HG03064 (cell line): Measurements from ENCODE around the gene LRIG1.

Experiments used
- ATAC-seq: cut with Tn5 transposase; IDR thresholded peaks from one replicate; pipeline ENCODE4 v1.9.1; 2021; ENCODE audit warnings: low read depth; ENCODE audit not compliant: unreplicated experiment

LRIG1 gene

DNA sequence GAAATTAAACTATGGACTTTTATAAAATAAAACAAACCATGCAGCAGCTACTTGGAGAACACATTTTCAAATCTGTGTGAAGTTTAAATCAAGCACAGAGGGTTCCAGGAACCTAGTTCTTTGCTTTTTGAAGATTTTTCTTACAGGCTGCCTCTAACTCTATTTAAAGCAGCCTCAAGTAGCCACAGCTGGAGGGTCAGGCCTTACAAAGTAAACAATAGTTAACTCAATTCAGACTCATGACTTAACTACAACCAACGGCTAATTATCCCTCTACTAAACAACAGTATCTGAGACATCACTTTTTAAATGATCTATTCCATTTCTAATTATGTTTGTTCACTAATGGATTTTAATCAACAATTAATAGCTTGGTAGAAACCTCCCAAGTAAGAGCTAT lies 9.8 kb downstream of the LRIG1 start:
- ATAC-seq = no peak

DNA sequence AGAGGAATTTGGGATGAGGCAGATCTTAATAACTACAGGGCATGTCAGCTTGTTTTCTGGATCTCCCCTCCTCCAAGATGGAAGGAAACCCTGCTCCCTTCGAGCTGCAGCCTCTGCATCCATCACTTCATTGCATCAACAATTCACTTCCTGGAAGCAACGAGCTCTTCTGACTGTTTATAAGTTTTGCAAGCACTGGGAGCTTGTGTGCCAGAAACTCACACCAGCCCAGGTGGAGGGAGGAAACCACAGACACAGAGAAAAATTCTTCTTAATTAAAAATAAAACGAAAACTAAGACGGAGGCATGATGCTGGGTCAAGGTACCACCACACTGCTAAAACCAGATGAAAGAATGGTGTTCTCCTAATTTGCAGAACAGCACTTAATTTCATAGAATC lies 10.6 kb downstream of the LRIG1 start:
- peak; percentile 59 for ATAC-seq

DNA sequence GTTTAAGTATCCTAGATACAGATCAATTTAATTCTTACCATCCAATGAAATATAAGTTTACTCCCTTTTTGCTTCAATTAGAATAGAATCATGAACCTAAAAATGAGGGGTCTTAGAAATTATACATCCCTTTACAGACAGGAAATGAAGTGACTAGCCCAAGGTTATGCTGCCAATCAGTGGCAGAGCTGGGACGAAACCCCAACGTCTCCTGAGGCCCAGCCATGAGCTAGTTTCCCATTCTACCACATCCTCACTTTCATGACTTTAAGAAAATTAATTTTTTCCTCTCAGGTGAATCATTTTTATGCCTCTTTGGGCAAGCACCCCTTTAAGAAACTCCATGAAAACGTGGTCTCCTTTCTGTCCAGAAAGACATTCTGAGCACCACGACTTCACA lies 11.2 kb downstream of the LRIG1 start:
- ATAC-seq = no peak

DNA sequence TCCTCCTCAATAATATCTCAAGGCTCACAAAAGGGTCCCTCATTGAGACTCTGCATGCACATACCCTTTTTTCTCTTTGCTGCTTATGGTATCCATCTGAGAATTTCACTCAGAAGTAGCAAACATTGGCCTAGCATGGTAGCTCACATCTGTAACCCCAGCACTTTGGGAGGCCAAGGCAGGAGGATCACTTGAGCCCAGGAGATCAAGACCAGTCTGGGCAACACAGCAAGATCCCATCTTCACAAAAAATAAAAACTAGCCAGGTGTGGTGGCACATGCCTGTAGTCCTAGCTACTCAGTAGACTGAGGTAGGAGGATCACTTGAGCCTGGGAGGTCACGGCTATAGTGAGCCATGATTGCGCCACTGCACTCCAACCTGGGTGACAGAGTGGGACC lies 11.7 kb downstream of the LRIG1 start:
- no peak for ATAC-seq

DNA sequence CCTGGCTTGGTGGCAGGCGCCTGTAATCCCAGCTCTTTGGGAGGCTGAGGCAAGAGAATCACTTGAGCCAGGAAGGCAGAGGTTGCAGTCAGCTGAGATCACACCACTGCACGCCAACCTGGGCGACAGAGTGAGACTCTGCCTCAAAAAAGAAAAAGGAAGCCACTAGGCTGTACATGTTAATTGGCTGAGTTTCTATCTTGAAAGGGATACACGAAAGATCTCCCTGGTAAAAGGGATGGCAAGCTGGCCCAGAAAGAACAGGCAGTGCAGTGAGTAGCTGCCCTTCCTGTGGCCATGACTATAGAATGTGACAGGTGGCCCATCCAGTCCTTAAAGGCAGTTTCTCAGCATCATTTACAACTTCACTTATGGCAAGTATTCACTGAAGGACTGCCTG lies 12.3 kb downstream of the LRIG1 start:
- no peak for ATAC-seq

DNA sequence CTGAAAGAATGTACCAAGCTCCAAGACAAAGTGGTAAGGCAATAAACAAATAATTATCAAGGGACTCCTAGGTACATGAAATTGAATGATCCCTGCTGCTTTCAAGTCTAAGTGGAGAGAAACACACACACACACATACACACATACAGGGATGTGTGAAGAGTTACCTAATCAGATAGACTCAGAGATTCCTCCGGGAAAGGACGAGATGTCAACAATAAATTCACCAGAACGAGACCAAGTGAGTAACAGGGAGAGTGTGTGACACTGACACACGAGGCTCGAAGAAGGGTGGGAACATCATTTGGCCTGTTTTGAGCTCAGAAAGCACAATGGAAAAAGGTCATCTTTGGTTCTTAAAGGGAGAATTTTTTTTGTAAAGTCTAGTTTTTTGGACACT lies 13.4 kb downstream of the LRIG1 start:
- ATAC-seq = no peak

DNA sequence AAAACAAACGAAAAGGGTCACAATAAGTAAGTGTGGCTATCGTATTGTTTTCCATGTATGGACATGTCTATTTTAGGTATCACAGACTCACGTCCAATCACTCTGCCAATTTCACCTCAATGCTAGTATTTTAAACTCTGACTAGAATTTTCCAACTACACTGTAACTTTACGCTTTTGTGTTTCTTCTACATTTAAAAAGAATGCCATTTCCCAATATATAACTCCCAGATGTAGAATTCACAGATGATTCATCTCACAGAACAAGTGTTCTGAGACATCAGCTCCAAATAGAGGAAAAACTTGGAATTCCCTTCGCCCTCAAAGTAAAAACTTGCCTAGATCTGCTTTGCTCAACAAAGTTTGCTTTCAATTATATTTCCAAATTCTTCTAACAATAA lies 14.2 kb downstream of the LRIG1 start:
- no peak for ATAC-seq

DNA sequence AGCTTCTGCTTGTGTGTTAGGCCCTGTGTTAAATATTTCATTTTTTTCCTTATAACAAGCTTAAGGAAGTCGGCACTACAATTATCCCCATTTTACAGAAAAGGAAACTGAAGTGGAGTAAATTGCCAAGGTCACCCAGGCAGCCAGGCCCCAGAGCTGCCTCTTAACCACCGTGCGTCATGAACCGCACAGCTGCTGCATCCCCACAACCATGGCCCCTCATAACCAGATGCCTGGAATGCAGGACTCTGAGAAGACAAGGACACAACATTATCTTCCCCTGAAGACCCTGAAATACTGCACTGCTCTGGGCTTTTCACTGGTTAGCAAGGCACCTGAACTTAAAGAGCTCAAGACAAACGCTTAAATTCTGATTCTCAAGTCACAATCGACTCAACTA lies 14.6 kb downstream of the LRIG1 start:
- no peak for ATAC-seq

DNA sequence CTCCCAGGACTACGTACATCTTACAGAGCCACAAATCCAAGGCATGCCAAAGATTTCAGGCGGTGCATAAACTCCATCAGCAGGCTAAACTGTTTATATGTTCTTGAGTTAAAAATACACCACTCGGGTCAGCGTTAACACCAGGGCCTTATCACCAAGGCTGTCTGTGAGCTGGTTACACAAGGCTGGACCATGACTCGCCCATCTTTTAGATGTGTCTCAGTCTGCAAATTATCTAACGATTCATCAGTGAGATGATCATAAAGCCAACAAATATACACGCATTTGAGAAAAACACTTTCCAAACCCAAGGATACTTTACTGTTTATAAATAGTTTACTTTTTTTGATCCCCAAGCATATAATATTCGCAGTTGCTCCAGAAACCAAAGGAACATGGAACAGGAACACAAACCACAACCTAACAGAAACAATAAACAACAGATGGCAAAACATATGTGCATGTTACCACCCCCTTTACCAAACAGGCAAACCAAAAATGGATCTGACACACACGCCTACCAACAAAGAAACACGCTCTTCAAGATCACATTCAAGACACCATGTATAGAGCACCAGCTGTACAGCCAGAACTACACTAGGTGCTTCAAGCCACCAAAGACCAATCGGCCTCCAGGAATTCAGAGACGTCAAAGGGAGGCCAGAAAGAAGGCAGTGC lies 15.4 kb downstream of the LRIG1 start:
- ATAC-seq = no peak

DNA sequence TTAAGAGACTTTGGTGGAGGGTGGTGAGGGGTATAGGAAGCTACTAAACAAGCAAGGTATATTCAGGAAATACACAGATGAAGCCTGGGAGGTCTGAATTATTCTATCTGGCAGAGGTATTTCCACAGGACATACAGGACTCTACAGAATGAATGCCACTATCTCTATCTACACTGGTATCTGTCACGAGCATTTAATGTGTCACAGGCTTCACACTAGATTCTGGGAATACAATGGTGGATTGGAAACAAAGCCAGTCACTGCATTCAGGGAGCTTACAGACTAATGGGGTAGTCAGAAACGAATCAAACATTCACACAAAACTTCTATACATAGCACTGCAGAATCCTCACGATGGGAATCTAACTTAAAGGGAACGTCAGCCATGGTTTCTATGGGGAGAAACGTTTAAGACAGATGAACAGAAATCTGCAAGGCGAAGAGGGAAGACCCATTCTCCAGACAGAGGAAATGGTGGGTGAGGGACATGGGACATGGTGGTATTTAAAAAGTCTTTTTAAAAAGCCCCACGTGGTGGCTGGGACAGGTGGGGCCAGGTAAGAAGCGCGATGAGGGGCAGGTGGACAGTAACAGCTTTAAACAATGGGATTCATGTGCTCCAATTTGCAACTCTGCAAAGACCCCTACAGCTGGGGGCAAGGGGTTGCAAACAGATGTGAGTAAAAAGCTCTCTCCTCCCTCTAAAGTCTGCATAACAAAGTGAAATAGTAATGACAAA lies 16.5 kb downstream of the LRIG1 start:
- ATAC-seq = no peak

DNA sequence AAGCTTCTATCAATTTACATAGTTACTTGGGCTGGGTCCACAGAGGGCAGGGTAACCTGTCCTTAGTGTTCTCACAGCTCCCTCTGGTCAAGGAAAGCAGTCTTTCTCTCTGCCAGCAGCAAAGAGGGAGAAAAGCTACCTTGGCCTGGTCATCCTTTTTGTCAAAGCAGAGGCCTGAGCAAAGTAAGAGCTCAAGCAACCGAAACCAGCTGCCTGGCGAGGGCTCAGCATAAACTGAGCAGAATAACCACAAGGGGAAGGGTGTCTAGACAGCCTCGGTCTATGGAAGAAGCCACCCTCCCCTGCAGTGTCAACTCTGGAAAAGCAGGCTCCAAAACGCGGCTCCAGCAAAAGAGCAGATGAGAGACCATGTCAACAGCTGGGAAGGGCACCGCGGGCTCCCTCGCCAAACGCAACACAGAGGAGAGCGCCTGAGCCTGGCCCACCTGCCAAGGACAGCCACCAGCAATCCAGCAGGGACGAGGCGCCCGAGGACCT lies 17.4 kb downstream of the LRIG1 start:
- no peak for ATAC-seq

DNA sequence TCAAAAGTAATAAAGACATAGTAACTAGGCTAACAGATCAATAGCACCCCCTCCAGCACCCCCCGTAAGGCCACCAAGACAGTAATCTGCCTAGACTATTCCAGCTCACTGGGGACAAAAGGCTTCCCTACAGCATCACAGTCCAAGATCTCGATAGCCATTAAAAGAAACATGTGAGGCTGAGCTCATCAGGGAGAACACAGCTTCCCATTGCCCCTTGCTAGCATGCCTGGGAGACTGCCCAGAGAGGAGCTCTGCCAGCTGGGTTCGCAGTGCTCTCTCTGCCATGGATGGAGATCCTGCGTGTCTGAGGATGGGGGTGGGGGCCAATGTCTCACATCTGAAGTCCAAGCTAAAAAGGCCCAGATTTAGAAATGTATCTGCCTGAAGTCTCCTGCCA lies 17.8 kb downstream of the LRIG1 start:
- no peak for ATAC-seq

DNA sequence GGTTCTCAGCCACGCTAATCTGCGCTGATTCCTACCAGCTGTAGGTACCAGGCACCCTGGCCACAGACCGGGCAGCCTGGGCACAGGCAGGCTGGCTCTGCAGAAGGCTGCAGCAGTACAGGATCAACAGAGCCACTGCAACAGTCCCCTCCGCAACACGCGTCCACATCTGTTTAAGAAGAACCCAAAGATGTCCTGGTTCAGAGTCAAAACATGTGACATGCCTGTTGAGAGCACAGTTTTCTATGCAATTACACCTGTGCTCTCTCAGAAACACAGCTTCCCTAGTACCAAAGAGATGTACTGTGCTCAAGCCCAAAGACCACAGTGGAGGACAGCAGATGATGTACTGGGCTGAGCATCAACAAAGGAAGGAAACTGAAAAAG lies 18.8 kb downstream of the LRIG1 start:
- ATAC-seq = no peak

DNA sequence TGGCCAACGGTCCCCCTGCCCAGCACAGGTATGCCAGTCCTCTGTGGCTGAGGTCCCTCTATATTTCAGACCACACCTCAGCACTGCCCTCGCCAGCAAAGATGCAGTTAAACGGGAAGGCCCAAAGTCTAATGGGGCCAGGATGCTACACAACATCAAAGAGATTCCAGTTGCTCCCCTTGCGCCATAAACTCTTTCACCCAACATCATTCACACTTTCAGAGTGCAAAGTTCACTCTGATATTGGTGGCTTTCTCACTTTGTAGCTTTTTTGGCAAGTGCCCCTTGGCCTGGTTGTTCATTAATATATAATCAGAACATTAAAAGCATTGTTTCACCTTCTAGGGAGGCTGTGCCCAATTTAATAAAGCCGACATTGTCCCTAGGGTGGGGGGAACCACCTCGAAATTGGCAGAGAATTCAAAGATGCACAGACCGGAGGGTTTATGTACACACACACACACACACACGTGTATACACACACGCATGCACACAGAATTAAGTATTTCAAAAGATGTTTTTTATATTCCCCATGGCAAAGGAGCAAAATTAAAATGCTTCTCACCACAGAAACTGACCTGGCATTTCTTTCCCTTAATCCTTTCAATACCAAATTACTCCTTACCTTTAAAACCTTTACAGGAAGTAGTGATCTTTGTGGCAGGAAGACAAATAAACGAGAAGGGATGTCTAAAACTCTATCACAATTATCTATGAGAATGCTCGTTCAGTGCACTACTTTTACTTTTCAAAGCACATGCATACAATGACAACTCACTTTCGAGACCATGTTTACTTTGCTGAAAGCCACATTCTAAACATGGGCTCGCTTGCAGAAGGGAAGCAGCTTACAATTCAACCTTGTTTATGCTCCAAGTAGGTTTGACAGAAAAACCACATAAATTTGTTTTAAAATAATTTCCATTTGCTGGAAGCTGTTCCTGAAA lies 19.5 kb downstream of the LRIG1 start:
- ATAC-seq = no peak

DNA sequence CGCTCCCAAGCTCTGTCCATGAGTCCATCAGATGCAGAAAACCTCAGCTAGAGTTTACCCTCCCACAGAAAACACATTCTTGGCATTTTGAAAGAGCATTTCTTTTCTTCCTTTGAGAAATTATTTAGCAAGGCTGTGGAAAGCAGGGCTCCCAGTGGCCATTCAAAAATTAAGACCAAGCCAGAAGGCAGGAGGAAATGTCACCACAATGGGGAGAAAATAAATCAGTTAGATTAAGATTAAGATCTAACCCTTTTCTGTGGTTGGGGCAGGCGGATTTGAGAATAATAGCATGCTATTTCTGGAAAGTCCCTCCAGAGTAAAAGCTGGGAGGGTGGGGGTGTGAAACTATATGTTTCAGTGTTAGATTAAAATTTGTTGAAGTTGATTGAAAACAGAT lies 20.2 kb downstream of the LRIG1 start:
- no peak for ATAC-seq

DNA sequence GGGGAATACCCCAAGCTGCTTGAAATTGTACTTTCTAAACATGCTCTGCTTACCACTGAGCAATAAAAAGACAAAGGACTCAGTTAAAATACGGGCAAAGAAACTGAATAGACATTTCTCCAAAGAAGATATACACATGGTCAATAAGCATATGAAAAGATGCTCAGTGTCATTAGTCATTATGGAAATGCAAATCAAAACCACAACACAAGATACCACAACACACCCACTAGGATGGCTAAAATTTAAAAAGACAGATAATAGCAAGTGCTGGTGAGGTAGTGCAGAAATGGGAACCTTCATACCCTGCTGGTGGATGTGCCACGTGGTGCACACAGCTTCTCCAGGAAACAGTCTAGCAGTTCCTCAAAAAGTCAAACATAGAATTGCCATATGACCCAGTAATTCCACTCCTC lies 21.3 kb downstream of the LRIG1 start:
- no peak for ATAC-seq

DNA sequence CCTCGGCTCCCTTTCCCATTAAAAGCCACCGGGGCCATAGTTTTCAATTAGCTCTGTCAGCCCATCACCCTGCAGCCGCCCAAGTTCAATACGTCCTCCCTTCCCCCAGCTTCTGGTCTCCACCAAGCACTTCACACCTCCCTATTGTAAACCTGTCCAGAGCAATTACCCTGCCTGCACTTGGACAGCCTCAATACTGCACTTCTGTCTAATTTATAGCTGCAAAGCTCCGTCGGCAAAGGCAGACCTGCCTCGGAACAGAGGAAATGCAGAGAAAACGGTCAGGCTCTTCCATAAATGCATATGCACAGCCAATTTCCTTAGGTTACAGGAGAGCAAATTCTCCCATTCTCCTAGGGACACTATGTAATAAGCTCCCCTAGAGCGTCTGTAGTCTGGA lies 21.9 kb downstream of the LRIG1 start:
- no peak for ATAC-seq

DNA sequence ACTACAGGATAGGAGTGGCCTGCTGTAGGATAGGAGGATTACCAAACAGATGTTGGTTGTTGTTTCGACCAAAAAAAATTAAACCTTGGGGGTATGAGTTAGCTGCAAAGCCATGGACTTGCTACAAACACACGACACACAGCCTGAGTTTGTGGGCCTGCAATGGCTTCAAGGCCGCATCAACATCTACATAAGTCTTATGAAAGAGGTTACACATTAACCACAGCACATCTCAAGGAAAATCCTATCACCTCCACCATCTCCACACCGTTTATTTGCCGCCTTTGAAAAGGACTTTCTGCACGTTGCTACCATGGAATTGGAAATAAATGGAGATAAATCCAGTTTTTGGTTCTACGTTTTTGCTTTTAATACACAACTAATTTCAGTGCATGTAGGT lies 23.0 kb downstream of the LRIG1 start:
- no peak for ATAC-seq

DNA sequence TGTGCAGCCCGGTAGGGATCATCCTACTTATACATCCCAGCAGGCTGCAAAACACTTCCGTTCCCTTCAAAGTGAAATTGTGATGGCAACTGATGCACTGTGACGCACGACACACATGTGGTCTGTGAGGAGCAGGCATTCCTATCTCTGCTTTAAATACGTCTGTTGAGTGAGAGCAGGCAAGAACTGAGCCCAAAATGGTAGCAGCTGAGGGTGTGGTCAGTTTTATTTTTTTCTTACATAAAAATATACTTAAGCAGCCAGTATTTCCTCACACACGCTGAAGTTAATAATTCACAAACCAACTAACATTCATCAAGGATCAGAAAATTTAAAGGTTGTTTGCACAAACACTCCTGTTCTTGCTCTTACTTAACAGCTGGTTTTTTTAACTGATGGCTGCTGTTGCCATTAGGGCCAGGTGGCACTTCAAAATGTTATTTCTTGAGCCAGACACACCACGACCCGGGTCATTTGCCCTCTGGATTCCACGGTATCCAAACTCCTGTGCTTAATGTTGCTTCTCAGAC lies 23.9 kb downstream of the LRIG1 start:
- no peak for ATAC-seq

DNA sequence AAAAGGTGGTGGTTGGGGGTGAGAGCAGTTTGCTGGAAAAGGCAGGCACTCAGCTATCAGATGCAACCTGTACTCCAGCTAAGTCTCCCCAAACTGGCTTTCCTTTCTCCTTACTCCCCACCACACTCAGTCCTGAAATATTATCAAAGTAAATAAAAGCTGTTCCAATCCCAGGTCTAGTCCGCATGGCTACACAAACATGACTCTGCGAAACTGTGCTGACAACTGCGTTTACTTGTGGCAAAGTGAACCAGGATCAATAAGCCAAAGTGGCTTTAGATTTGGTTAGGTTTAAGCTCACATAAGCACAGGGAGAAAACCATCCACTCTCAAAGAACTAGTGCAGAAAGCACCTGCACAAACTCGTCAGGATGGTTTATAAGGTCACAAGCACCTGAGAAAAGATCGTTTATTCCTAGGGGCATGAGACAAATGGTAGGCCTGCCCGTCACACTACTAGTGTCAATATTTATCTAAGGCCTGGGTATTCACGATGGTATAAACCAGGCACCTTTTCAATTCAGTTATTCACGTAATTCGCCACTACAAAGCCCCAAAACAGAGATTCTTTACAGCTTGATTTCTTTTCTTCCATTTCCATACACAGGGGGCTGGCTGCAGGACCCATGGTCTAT lies 25.3 kb downstream of the LRIG1 start:
- no peak for ATAC-seq

DNA sequence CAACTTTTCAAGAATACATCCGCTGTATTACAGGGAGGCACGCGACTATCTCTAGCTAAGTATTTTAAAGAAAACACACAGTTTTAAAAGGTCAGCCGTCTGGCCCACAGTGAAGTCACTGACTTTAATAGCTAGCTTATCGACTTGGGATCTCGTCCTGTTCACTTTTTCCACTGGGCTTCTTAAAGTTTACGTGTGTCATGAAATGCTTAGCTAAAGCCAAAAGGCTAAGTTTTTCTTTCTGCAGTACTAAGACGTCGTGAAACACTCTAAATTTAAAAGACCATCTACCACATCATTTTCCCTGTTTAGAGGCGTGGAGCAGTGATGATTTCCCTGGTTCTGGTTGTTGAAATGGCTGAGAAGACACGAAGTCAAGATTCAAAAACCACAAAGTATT lies 27.1 kb downstream of the LRIG1 start:
- no peak for ATAC-seq
